ENCODE measurements around the gene BLMH.

Gene BLMH

GRCh38 chr17:30211371-30211770 is 80.4 kb downstream of the BLMH start:
- DNase-seq = no peak
- no peak overlapping the region for H3K4me2 ChIP-seq (ENCODE audit: low read depth, low read length)
- no peaks in the 10 kb centered on the region for H3K9me3 ChIP-seq (replicated peaks; ENCODE audit: insufficient read depth, low read length)
- H3K27me3 ChIP-seq (replicated peaks; ENCODE audit: insufficient read depth, low read length) = no peaks in the 10 kb centered on the region
- no peaks in the 10 kb centered on the region for H4K20me1 ChIP-seq (ENCODE audit: insufficient read depth, low read length)
- no peaks in the 10 kb centered on the region for H3K79me2 ChIP-seq (ENCODE audit: low read length)
- peaks cover 7% of the 10 kb centered on the region; the same call in 1 of the 2 replicates for H3K4me1 ChIP-seq (ENCODE audit: low read length)
- H3K27ac ChIP-seq (ENCODE audit: low read length) = no peak overlapping the region
- H2AFZ ChIP-seq (ENCODE audit: low read length) = no peak overlapping the region
- TF ChIP-seq EZH2phosphoT487 (IDR thresholded peaks at IDR 0.05; ENCODE audit: low read length) = no peak
- TF ChIP-seq EZH2 (optimal IDR thresholded peaks at IDR 0.05; ENCODE audit: low read depth, low read length) = no peak
- TF ChIP-seq CTCF (IDR thresholded peaks at IDR 0.05; ENCODE audit: low read length) = no peak
- no peaks in the 10 kb centered on the region for H3K36me3 ChIP-seq (replicated peaks; ENCODE audit: insufficient read depth, low read length)
- no peak overlapping the region for H3K4me3 ChIP-seq (ENCODE audit: low read length)
- no peaks in the 10 kb centered on the region for H3F3A ChIP-seq (ENCODE audit: insufficient read depth, low read length)
- no peak overlapping the region for H3K9ac ChIP-seq (ENCODE audit: low read length)
- no peaks in the 10 kb centered on the region for H3K9me2 ChIP-seq (replicated peaks; ENCODE audit: insufficient read depth, low read length)

DNA sequence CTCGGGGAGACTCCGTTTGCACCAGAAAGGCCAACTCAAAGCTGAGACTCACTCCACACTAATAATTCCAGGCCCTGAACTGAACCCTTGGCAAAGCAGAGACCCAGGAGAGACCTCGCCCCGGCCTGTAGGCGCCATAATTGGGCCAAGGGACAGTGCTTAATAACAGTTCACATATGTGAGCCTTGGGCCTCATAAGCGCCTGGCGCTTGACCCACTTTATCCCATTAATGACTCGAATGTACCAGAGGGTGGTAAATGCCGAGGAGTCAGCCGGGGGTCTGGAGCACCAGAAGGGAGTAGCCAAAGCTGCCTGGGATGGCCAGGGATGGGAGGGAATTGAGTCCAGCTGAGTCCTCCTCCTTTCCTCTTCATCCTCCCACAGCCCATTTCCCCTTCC is 80.8 kb downstream of the BLMH start:
- DNase-seq = no peak
- Histone ChIP-seq H3K4me2 (ENCODE audit: low read depth, low read length) (no peak overlapping the region), H3K27ac (ENCODE audit: low read length) (no peak overlapping the region), H3K27me3 (replicated peaks; ENCODE audit: insufficient read depth, low read length) (no peaks in the 10 kb centered on the region), H3K79me2 (ENCODE audit: low read length) (no peaks in the 10 kb centered on the region), H2AFZ (ENCODE audit: low read length) (no peak overlapping the region), H3K9ac (ENCODE audit: low read length) (no peak overlapping the region), H3K4me1 (ENCODE audit: low read length) (peaks cover 7% of the 10 kb centered on the region; the same call in 1 of the 2 replicates), H4K20me1 (ENCODE audit: insufficient read depth, low read length) (no peaks in the 10 kb centered on the region), H3F3A (ENCODE audit: insufficient read depth, low read length) (no peaks in the 10 kb centered on the region), H3K9me2 (replicated peaks; ENCODE audit: insufficient read depth, low read length) (no peaks in the 10 kb centered on the region), H3K9me3 (replicated peaks; ENCODE audit: insufficient read depth, low read length) (no peaks in the 10 kb centered on the region), H3K4me3 (ENCODE audit: low read length) (no peak overlapping the region), H3K36me3 (replicated peaks; ENCODE audit: insufficient read depth, low read length) (no peaks in the 10 kb centered on the region)
- TF ChIP-seq EZH2 (optimal IDR thresholded peaks at IDR 0.05; ENCODE audit: low read depth, low read length) (no peak), EZH2phosphoT487 (IDR thresholded peaks at IDR 0.05; ENCODE audit: low read length) (no peak), CTCF (IDR thresholded peaks at IDR 0.05; ENCODE audit: low read length) (no peak)

- Histone ChIP-seq H3F3A (ENCODE audit: insufficient read depth, low read length) (no peaks in the 10 kb centered on the region), H3K27ac (ENCODE audit: low read length) (no peak overlapping the region), H3K9me3 (replicated peaks; ENCODE audit: insufficient read depth, low read length) (no peaks in the 10 kb centered on the region), H4K20me1 (ENCODE audit: insufficient read depth, low read length) (no peaks in the 10 kb centered on the region), H3K4me2 (ENCODE audit: low read depth, low read length) (no peak overlapping the region), H3K9me2 (replicated peaks; ENCODE audit: insufficient read depth, low read length) (no peaks in the 10 kb centered on the region), H3K79me2 (ENCODE audit: low read length) (no peaks in the 10 kb centered on the region), H3K36me3 (replicated peaks; ENCODE audit: insufficient read depth, low read length) (no peaks in the 10 kb centered on the region), H2AFZ (ENCODE audit: low read length) (no peak overlapping the region), H3K4me1 (ENCODE audit: low read length) (peaks cover 7% of the 10 kb centered on the region; the same call in 1 of the 2 replicates), H3K9ac (ENCODE audit: low read length) (no peak overlapping the region), H3K27me3 (replicated peaks; ENCODE audit: insufficient read depth, low read length) (no peaks in the 10 kb centered on the region), H3K4me3 (ENCODE audit: low read length) (no peak overlapping the region)
- no peak for DNase-seq
- TF ChIP-seq EZH2 (optimal IDR thresholded peaks at IDR 0.05; ENCODE audit: low read depth, low read length) = no peak
- no peak for TF ChIP-seq EZH2phosphoT487 (IDR thresholded peaks at IDR 0.05; ENCODE audit: low read length)
- TF ChIP-seq CTCF (IDR thresholded peaks at IDR 0.05; ENCODE audit: low read length) = no peak
Observed at GRCh38 chr17:30210366-30210765, 81.4 kb downstream of the BLMH start.
